ENCODE results near the gene APMAP.

DNA sequence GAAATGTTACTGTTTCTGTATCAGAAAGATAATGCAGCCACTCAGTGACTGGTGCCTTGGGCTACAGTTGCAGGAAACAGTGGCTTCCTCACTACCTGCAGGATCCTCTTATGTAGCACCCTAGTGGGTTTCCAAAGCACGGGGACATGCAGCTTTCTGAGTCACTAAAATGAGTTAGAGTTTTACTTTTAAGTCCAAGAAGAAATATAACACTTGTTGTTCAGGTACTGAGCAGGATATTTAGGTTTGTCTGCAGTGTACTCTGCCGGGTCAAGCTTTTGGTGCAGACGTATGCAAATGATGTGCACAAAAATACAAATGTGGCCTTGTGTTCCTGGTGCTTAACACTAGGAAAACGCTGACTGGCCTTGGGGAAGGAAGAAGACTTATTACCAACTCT lies 43.4 kb upstream of the APMAP start:
- TF ChIP-seq, protein P1, sequence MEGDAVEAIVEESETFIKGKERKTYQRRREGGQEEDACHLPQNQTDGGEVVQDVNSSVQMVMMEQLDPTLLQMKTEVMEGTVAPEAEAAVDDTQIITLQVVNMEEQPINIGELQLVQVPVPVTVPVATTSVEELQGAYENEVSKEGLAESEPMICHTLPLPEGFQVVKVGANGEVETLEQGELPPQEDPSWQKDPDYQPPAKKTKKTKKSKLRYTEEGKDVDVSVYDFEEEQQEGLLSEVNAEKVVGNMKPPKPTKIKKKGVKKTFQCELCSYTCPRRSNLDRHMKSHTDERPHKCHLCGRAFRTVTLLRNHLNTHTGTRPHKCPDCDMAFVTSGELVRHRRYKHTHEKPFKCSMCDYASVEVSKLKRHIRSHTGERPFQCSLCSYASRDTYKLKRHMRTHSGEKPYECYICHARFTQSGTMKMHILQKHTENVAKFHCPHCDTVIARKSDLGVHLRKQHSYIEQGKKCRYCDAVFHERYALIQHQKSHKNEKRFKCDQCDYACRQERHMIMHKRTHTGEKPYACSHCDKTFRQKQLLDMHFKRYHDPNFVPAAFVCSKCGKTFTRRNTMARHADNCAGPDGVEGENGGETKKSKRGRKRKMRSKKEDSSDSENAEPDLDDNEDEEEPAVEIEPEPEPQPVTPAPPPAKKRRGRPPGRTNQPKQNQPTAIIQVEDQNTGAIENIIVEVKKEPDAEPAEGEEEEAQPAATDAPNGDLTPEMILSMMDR (IDR thresholded peaks at IDR 0.05; ENCODE audit: low read length) = no peak
- no peak for TF ChIP-seq EZH2 (optimal IDR thresholded peaks at IDR 0.05; ENCODE audit: low read depth, low read length)
